ENCODE measurements around the gene PCDH17.

GRCh38 chr13:57640607-57641006 lies 9.1 kb downstream of the PCDH17 start:
- TF ChIP-seq CTCF (conservative IDR thresholded peaks at IDR 0.05) (no peak), EZH2 (IDR thresholded peaks at IDR 0.05; ENCODE audit: low read depth) (no peak)

Measured in PC-9 (cell line).